Activated B cell treated with CpG ODN at 0.5 μM for 24 hours (primary cell): Measurements from ENCODE around the gene CD300LD. TPM values are rescaled to one million over a fixed set of nuclear protein-coding genes. Genes with fewer than 3 reads are reported as not detected.
"Not testable (repeated sequence)": the region's sequence is repeated elsewhere in the genome, so short reads cannot be mapped to it uniquely, and the experiment has no call there.

ENCODE experiments used
- ATAC-seq: fragments of 200-7000 bp; cut with Tn5 transposase; one replicate; pipeline ENCODE4 v1.10.0; 2021; ENCODE audit warnings: low read depth, mild to moderate bottlenecking, moderate library complexity
- CTCF ChIA-PET: fragments of 350-600 bp; sonication (Branson Sonifier 250); formaldehyde crosslinking; loops from one replicate; lab custom pipeline; 2021; ENCODE audit warnings: antibody characterized with exemption; lab: Charles Lee
- POLR2A ChIA-PET: fragments of 350-600 bp; sonication (Branson Sonifier 250); formaldehyde crosslinking; loops from one replicate; lab custom pipeline; 2021; ENCODE audit warnings: antibody characterized with exemption; lab: Charles Lee
- DNase-seq: peaks from one replicate; pipeline ENCODE4 v3.0.0; 2022
- H3K27ac Mint-ChIP-seq: one replicate; pipeline ENCODE4 v1.8.0; 2020; ENCODE audit warnings: mixed read lengths
- H3K27me3 Mint-ChIP-seq: one replicate; pipeline ENCODE4 v1.8.0; 2021; ENCODE audit warnings: mixed read lengths
- H3K36me3 Mint-ChIP-seq: one replicate; pipeline ENCODE4 v1.8.0; 2021; ENCODE audit warnings: low read depth, mixed read lengths
- H3K4me1 Mint-ChIP-seq: one replicate; pipeline ENCODE4 v1.8.0; 2021; ENCODE audit warnings: mixed read lengths
- H3K4me3 Mint-ChIP-seq: one replicate; pipeline ENCODE4 v1.8.0; 2020; ENCODE audit warnings: mild to moderate bottlenecking, mixed read lengths
- H3K9me3 Mint-ChIP-seq: one replicate; pipeline ENCODE4 v1.8.0; 2020; ENCODE audit warnings: mixed read lengths
- intact Hi-C: fragments of 100-400 bp; cut with micrococcal nuclease; formaldehyde crosslinking; loops from one replicate; pipeline ENCODE4 v1.15.1; 2024
- total RNA-seq: library from RNA; stranded (reverse); gene quantifications from 2 replicates; pipeline ENCODE4 v1.2.3, GENCODE V29; 2022
- TF ChIP-seq, protein P1 (sequence below): fragments of 200-600 bp; IDR thresholded peaks from one replicate; pipeline ENCODE4 v1.8.0; 2022; ENCODE audit warnings: antibody characterized with exemption, mild to moderate bottlenecking

The CD300LD gene
- total RNA-seq, 1 donor from 2014 or later, result not detected

DNA sequence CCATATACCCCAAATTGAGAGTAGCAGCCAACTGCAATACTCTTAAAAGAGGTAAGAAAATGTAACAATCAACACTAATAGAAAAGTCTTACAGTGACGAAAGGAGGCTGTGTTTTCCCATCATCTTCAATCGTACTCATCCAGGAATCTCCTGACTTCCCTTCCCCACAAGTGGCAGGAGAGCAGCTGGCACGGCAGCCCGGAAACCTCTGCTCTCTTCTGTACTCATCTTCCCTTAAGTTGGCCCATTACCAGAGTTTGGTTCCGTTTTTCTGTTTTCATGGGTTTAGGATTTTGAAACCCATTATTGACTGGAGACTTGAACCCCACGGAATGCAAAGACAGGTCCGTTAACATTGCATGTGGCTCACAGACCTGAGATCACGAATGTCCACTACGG lies 13.1 kb downstream of the CD300LD start:
- ATAC-seq, result no peak
- TF ChIP-seq, protein P1, sequence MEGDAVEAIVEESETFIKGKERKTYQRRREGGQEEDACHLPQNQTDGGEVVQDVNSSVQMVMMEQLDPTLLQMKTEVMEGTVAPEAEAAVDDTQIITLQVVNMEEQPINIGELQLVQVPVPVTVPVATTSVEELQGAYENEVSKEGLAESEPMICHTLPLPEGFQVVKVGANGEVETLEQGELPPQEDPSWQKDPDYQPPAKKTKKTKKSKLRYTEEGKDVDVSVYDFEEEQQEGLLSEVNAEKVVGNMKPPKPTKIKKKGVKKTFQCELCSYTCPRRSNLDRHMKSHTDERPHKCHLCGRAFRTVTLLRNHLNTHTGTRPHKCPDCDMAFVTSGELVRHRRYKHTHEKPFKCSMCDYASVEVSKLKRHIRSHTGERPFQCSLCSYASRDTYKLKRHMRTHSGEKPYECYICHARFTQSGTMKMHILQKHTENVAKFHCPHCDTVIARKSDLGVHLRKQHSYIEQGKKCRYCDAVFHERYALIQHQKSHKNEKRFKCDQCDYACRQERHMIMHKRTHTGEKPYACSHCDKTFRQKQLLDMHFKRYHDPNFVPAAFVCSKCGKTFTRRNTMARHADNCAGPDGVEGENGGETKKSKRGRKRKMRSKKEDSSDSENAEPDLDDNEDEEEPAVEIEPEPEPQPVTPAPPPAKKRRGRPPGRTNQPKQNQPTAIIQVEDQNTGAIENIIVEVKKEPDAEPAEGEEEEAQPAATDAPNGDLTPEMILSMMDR, result no peak
- Mint-ChIP-seq H3K36me3 (no peaks in the 10 kb centered on the region), H3K4me1 (peaks cover 3% of the 10 kb centered on the region), H3K9me3 (no peaks in the 10 kb centered on the region), H3K4me3 (no peak overlapping the region), H3K27me3 (peaks cover 4% of the 10 kb centered on the region), H3K27ac (no peak overlapping the region)
- ChIA-PET POLR2A (no interaction called here), CTCF (interaction anchor here (1.0 kb wide), 1 partner anchor 12 kb away, joined by 3 read pairs; no protein-coding TSS in a partner anchor)
- intact Hi-C loops, result no loop called here
- DNase-seq, result no peak

DNA sequence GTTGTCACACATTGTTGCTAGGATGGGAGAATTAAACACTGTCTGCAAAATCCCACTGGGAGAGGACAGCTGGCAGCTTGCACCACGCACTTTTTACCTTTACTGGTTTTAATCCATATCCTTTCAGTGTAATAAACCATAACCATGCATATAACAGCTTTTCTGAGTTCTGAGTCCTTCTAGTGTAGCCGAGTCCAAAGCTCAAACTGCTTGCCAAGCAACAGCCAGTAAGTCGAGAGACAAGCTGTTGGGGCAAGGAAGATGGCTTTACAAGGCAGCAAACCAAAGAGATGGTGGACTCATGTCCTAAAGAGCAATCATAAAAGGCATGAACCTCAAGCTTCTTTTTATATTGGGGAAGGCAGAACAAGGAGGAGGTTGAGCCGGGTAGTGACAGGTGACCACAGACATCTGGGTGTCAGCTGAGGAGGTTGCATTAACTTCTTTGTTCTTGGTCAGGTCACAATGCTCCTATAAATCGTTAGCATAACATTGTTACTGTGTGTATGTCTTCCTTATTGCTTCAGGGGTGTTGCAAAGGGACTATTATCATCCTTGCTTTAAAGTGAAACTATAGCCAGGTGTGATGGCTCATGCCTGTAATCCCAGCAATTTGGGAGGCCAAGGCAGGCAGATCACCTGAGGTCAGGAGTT lies 17.5 kb downstream of the CD300LD start:
- TF ChIP-seq, protein P1, result no peak
- Mint-ChIP-seq H3K9me3 (no peaks in the 10 kb centered on the region), H3K36me3 (no peaks in the 10 kb centered on the region), H3K27ac (no peak overlapping the region), H3K27me3 (peaks cover 16% of the 10 kb centered on the region), H3K4me3 (no peak overlapping the region), H3K4me1 (peaks cover under 1% of the 10 kb centered on the region)
- ChIA-PET POLR2A (no interaction called here), CTCF (interaction anchor here (0.5 to 1.1 kb wide), 2 partner anchors 83 kb away, joined by 3 to 4 read pairs; no protein-coding TSS in a partner anchor)
- intact Hi-C loops, result no loop called here
- DNase-seq (no peak), ATAC-seq (no peak)

DNA sequence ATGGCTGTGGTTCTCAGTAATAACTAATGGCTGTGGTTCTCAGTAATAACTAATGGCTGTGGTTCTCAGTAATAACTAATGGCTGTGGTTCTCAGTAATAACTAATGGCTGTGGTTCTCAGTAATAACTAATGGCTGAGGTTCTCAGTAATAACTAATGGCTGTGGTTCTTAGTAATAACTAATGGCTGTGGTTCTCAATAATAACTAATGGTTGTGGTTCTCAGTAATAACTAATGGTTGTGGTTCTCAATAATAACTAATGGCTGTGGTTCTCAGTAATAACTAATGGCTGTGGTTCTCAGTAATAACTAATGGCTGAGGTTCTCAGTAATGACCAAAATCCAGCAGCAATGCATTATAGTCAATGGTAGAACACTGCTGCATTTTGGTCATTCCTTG lies 18.4 kb downstream of the CD300LD start:
- DNase-seq, intact Hi-C loops, H3K4me1 Mint-ChIP-seq, ATAC-seq, H3K9me3 Mint-ChIP-seq, H3K36me3 Mint-ChIP-seq, H3K27ac Mint-ChIP-seq, POLR2A ChIA-PET, H3K4me3 Mint-ChIP-seq: not testable (repeated sequence)
- H3K27me3 Mint-ChIP-seq, result peaks cover 26% of the 10 kb centered on the region
- CTCF ChIA-PET, result interaction anchor here (1.1 kb wide), 2 partner anchors 16 to 84 kb away, joined by 3 to 4 read pairs; no protein-coding TSS in a partner anchor

DNA sequence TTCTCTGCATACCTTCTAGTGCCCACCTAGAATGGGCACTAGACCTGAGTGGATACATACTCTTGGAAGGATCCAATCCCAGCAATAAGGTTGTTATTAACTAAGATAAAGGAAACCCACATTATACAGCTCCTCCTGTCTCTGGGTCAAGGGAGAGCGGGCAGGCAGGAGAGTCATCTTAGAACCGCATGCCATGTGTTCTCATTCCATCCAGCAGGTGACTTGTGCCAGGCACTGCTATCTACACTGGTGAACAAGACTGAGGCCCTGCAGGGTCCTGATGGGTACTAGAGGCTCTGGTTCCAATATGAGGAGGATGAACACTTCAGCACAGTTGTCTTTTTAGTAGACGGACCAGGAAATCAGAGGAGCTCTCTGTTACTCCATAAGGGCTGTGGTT lies 18.9 kb downstream of the CD300LD start:
- Mint-ChIP-seq H3K9me3 (no peaks in the 10 kb centered on the region), H3K36me3 (no peaks in the 10 kb centered on the region), H3K4me3 (no peak overlapping the region), H3K27ac (no peak overlapping the region), H3K27me3 (peaks cover 29% of the 10 kb centered on the region), H3K4me1 (peaks cover 3% of the 10 kb centered on the region)
- ATAC-seq, result no peak
- intact Hi-C loops, result no loop called here
- CTCF ChIA-PET, result interaction anchor here (1.1 kb wide), 1 partner anchor 17 kb away, joined by 3 read pairs; no protein-coding TSS in a partner anchor
- POLR2A ChIA-PET, result no interaction called here
- no peak for DNase-seq
- TF ChIP-seq, protein P1, result no peak

DNA sequence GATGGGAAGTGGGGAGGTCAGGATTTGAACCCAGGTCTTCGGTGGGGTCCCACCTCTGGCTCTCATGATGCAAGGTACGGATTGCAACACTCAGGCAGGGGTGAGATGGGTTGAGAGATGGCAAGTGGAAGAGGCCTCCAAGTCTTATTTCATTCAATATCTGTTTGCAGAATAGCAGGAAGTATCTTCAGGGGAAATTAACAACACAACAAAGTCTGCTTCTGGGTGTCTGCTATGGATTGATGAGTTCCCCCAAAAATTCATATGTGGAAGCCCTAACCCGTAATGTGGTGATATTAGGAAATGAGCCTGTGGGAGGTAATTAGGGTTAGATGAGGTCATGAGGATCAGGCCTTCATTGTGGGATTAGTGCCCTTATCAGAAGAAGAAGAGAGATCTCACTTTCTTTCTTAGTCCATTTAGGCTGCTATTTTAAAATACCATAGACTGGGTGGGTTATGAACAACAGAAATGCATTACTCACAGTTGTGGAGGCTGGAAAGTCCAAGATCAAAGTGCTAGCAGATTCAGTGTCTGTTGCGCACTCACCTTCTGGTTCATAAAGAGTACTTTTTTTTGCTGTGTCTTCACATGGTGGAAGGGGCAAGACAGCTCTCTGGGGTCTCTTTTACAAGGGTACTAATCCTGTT lies 20.3 kb downstream of the CD300LD start:
- no peaks in the 10 kb centered on the region for H3K36me3 Mint-ChIP-seq
- H3K4me3 Mint-ChIP-seq, result no peak overlapping the region
- POLR2A ChIA-PET, result no interaction called here
- intact Hi-C loops, result no loop called here
- DNase-seq, result no peak
- no peak for ATAC-seq
- H3K9me3 Mint-ChIP-seq, result no peaks in the 10 kb centered on the region
- CTCF ChIA-PET, result interaction anchor here (0.8 kb wide), 1 partner anchor 165 kb away, joined by 3 read pairs; no protein-coding TSS in a partner anchor
- peaks cover 3% of the 10 kb centered on the region for H3K4me1 Mint-ChIP-seq
- H3K27ac Mint-ChIP-seq, result no peak overlapping the region
- peaks cover 29% of the 10 kb centered on the region for H3K27me3 Mint-ChIP-seq
- TF ChIP-seq, protein P1, result no peak
